ENCODE data around the gene RNF144A. TPM values are rescaled to one million over a fixed set of nuclear protein-coding genes. Genes with fewer than 3 reads are reported as not detected.

Gene RNF144A
- total and polyA plus RNA-seq, 2 of the 13 experiments (the other 11 are each of a cell fraction or from before 2014, with no cell fraction given) = 13.9 to 16.5 TPM

DNA sequence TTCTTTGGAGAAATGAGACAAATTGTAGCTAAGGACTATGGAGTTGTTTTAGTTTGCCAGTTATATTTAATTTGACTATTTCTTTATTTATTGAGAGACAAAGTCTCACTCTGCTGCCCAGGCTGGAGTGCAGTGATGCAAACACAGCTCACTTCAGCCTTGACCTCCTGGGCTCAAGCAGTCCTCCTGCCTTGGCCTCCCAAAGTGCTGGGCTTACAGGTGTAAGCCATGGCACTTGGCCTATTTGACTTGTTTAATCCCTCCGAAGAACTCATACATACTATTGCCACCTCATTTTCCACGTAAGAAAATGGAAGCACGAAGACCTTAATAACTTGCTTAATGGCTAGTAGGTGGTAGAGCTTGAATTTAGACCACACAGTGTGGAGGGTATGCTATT lies 988 bp upstream of the RNF144A start:
- peaks cover 1 to 17% of the 10 kb centered on the region in 2 experiments; a peak in 2 of 5 replicates for H3K27me3 ChIP-seq (ENCODE audit: control insufficient read depth in 1 of 2, insufficient read depth in 2 of 2, low read length in 2 of 2)
- TF ChIP-seq ZNF121 (CRISPR knock-in tag; IDR thresholded peaks at IDR 0.05) (peak; percentile 23; the same call in 1 of the 2 replicates), ZNF770 (CRISPR knock-in tag; IDR thresholded peaks at IDR 0.05) (peak; percentile 94), KDM5A (IDR thresholded peaks at IDR 0.05; ENCODE audit: borderline replicate concordance, low read length) (no peak)
- H4K20me1 ChIP-seq (ENCODE audit: insufficient read depth, low read length) = peaks cover 7% of the 10 kb centered on the region; the same call in 1 of the 2 replicates
- peaks cover 4% of the 10 kb centered on the region for H3K79me2 ChIP-seq (ENCODE audit: insufficient read depth, low read length)
- no peak for ATAC-seq
- no TSS peak for BruUV-seq (replicated peaks)
- no peaks in the 10 kb centered on the region for H3K36me3 ChIP-seq (replicated peaks in 1 of 2; ENCODE audit: control insufficient read depth in 1 of 2, insufficient read depth in 2 of 2, low read length in 2 of 2)
- peaks cover 64% of the 10 kb centered on the region for H3K4me1 ChIP-seq (ENCODE audit: insufficient read depth, low read length)
- no peak for DNase-seq (ENCODE audit: low spot score)
- intact Hi-C loops (cut with micrococcal nuclease; ENCODE audit: unreplicated experiment) = no loop called here
- WGBS (ENCODE audit: low lambda C conversion rate) = 60% methylated on average over 3 of the region's 3 CpGs
- in situ Hi-C loops (cut with HindIII; ENCODE audit: extremely low pct_ligation_motif_present, low pct_unique_long_range_greater_than_20kb) = no loop called here
- no peak overlapping the region for H3K4me3 ChIP-seq (replicated peaks in 1 of 3; ENCODE audit: insufficient read depth in 1 of 3, low read depth in 2 of 3, low read length in 3 of 3)
- ChIA-PET CTCF (ENCODE audit: low intra/inter-chr PET ratio, low total read pairs) (interaction anchor here (1.3 to 1.4 kb wide), 2 partner anchors 19 to 122 kb away, joined by 3 read pairs; no protein-coding TSS in a partner anchor), POLR2A (interaction anchor here (1.6 kb wide), 1 partner anchor 42 kb away, joined by 4 read pairs; no protein-coding TSS in a partner anchor)
- H3K9me3 ChIP-seq (ENCODE audit: low read length) = no peaks in the 10 kb centered on the region
- no peak for FAIRE-seq
- no peak overlapping the region for H2AFZ ChIP-seq (ENCODE audit: low read length)
- no peak overlapping the region for H3K4me2 ChIP-seq (ENCODE audit: low read depth, low read length)
- no peak overlapping the region for H3K27ac ChIP-seq (ENCODE audit: extremely low read length, insufficient read depth, low read length)
- no peak overlapping the region for H3K9ac ChIP-seq (ENCODE audit: insufficient read depth, low read depth, low read length)

- intact Hi-C loops (cut with micrococcal nuclease; ENCODE audit: unreplicated experiment) = no loop called here
- FAIRE-seq (no peak), ATAC-seq (no peak), DNase-seq (ENCODE audit: low spot score) (no peak)
- H3K79me2 ChIP-seq (ENCODE audit: insufficient read depth, low read length) = peaks cover 4% of the 10 kb centered on the region
- H3K9ac ChIP-seq (ENCODE audit: insufficient read depth, low read depth, low read length) = peak overlapping the region; percentile 45; the same call in 1 of the 2 replicates
- no TSS peak for BruUV-seq (replicated peaks)
- peaks cover 69% of the 10 kb centered on the region for H3K4me1 ChIP-seq (ENCODE audit: insufficient read depth, low read length)
- H3K9me3 ChIP-seq (ENCODE audit: low read length) = no peaks in the 10 kb centered on the region
- POLR2A ChIA-PET = interaction anchor here (1.6 kb wide), 1 partner anchor 41 kb away, joined by 4 read pairs; no protein-coding TSS in a partner anchor
- H3K4me2 ChIP-seq (ENCODE audit: low read depth, low read length) = peak overlapping the region; percentile 90
- H2AFZ ChIP-seq (ENCODE audit: low read length) = peak overlapping the region; percentile 91
- no peak overlapping the region for H3K27ac ChIP-seq (ENCODE audit: extremely low read length, insufficient read depth, low read length)
- peaks cover 11% of the 10 kb centered on the region; the same call in 1 of the 2 replicates for H4K20me1 ChIP-seq (ENCODE audit: insufficient read depth, low read length)
- peak overlapping the region; percentile 19 to 83 (median 22); a peak in 5 of 6 replicates for H3K4me3 ChIP-seq (replicated peaks in 1 of 3; ENCODE audit: insufficient read depth in 1 of 3, low read depth in 2 of 3, low read length in 3 of 3)
- H3K27me3 ChIP-seq (ENCODE audit: control insufficient read depth in 1 of 2, insufficient read depth in 2 of 2, low read length in 2 of 2) = peaks cover 1 to 12% of the 10 kb centered on the region in 2 experiments; a peak in 2 of 5 replicates
- in situ Hi-C loops (cut with HindIII; ENCODE audit: extremely low pct_ligation_motif_present, low pct_unique_long_range_greater_than_20kb) = no loop called here
- H3K36me3 ChIP-seq (replicated peaks in 1 of 2; ENCODE audit: control insufficient read depth in 1 of 2, insufficient read depth in 2 of 2, low read length in 2 of 2) = no peaks in the 10 kb centered on the region
- 68% methylated on average over 4 of the region's 8 CpGs for WGBS (ENCODE audit: low lambda C conversion rate)
- CTCF ChIA-PET (ENCODE audit: low intra/inter-chr PET ratio, low total read pairs) = interaction anchor here (1.3 to 1.4 kb wide), 2 partner anchors 20 to 121 kb away, joined by 3 read pairs; no protein-coding TSS in a partner anchor
- TF ChIP-seq ZNF235 (CRISPR knock-in tag; IDR thresholded peaks at IDR 0.05; ENCODE audit: borderline replicate concordance) (0 out of 2 replicates have a peak, but pooled peaks have one; percentile 14), ZNF142 (CRISPR knock-in tag; IDR thresholded peaks at IDR 0.05) (no peak), PREB (CRISPR knock-in tag; IDR thresholded peaks at IDR 0.05) (no peak), ZFP90 (CRISPR knock-in tag; IDR thresholded peaks at IDR 0.05; ENCODE audit: borderline replicate concordance) (peak; percentile 44; the same call in 1 of the 2 replicates)
These were observed 509 bp upstream of the RNF144A start for GRCh38 chr2:6916736-6917070.

Measured in HepG2 (cell line).